Panc1 (cell line): Measurements from ENCODE around the gene MRPL4.

Experiments
- POLR2AphosphoS5 ChIP-seq: IDR thresholded peaks from 2 replicates; pipeline ENCODE4 v1.6.1; 2012; ENCODE audit warnings: mild to moderate bottlenecking, low read depth, low read length, moderate library complexity
- SIN3A ChIP-seq: IDR thresholded peaks from 2 replicates; pipeline ENCODE4 v1.6.1; 2012; ENCODE audit warnings: low read depth, mild to moderate bottlenecking, low read length, moderate library complexity, borderline replicate concordance; ENCODE audit not compliant: insufficient read depth
- TCF7L2 ChIP-seq: IDR thresholded peaks from 2 replicates; pipeline ENCODE4 v1.6.1; 2011; ENCODE audit warnings: mild to moderate bottlenecking, low read depth, low read length, inconsistent platforms
- TF ChIP-seq, protein P1 (sequence below): fragments of 450-650 bp; IDR thresholded peaks from 2 replicates; pipeline ENCODE4 v1.5.1; 2017; ENCODE audit warnings: mild to moderate bottlenecking
- TF ChIP-seq, protein P2 (sequence below), 2 experiments: IDR thresholded peaks; 2 replicates each; pipeline ENCODE4 v1.6.1; 2011 to 2012; ENCODE audit warnings: low read depth in 2 of 2, control low read depth in 1 of 2, low read length in 1 of 2, mild to moderate bottlenecking in 1 of 2, moderate library complexity in 1 of 2; ENCODE audit not compliant: insufficient read depth in 1 of 2

DNA sequence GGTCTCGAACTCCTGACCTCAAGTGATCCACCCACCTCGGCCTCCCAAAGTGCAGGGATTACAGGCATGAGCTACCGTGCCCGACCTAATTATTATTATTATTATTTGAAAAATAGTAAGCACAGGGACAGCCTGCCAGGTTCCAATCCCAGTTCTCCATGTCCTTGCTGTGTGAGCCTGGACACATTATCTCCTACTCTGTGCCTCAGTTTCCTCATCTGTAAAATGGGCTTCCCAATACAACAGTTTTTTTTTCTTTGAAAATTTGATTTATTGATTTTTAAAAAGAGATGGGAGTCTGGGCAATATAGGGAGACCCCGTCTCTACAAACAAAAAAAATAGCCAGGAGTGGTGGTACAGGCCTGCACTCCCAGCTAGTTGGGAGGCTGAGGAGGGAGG, 54.3 kb downstream of the MRPL4 start:
- TF ChIP-seq, protein P1, sequence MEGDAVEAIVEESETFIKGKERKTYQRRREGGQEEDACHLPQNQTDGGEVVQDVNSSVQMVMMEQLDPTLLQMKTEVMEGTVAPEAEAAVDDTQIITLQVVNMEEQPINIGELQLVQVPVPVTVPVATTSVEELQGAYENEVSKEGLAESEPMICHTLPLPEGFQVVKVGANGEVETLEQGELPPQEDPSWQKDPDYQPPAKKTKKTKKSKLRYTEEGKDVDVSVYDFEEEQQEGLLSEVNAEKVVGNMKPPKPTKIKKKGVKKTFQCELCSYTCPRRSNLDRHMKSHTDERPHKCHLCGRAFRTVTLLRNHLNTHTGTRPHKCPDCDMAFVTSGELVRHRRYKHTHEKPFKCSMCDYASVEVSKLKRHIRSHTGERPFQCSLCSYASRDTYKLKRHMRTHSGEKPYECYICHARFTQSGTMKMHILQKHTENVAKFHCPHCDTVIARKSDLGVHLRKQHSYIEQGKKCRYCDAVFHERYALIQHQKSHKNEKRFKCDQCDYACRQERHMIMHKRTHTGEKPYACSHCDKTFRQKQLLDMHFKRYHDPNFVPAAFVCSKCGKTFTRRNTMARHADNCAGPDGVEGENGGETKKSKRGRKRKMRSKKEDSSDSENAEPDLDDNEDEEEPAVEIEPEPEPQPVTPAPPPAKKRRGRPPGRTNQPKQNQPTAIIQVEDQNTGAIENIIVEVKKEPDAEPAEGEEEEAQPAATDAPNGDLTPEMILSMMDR: no peak
- TF ChIP-seq POLR2AphosphoS5: no peak
- TF ChIP-seq, protein P2, sequence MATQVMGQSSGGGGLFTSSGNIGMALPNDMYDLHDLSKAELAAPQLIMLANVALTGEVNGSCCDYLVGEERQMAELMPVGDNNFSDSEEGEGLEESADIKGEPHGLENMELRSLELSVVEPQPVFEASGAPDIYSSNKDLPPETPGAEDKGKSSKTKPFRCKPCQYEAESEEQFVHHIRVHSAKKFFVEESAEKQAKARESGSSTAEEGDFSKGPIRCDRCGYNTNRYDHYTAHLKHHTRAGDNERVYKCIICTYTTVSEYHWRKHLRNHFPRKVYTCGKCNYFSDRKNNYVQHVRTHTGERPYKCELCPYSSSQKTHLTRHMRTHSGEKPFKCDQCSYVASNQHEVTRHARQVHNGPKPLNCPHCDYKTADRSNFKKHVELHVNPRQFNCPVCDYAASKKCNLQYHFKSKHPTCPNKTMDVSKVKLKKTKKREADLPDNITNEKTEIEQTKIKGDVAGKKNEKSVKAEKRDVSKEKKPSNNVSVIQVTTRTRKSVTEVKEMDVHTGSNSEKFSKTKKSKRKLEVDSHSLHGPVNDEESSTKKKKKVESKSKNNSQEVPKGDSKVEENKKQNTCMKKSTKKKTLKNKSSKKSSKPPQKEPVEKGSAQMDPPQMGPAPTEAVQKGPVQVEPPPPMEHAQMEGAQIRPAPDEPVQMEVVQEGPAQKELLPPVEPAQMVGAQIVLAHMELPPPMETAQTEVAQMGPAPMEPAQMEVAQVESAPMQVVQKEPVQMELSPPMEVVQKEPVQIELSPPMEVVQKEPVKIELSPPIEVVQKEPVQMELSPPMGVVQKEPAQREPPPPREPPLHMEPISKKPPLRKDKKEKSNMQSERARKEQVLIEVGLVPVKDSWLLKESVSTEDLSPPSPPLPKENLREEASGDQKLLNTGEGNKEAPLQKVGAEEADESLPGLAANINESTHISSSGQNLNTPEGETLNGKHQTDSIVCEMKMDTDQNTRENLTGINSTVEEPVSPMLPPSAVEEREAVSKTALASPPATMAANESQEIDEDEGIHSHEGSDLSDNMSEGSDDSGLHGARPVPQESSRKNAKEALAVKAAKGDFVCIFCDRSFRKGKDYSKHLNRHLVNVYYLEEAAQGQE (IDR thresholded peaks at IDR 0.05; ENCODE audit: insufficient read depth in 1 of 2, low read depth in 2 of 2, low read length in 1 of 2): no peak
- no peak for TF ChIP-seq SIN3A
- TF ChIP-seq TCF7L2: no peak
